Measurements from ENCODE around the gene PLXNA4. TPM values are rescaled to one million over a fixed set of nuclear protein-coding genes. Genes with fewer than 3 reads are reported as not detected.

Gene PLXNA4
- total RNA-seq, 1 experiment from 2014 or later, result 1.0 TPM

GRCh38 chr7:132155715-132156114, 420.6 kb downstream of the PLXNA4 start:
- H3K79me2 ChIP-seq (ENCODE audit: low read depth), result no peaks in the 10 kb centered on the region
- H3K9me3 ChIP-seq (ENCODE audit: insufficient read depth, low read depth), result no peaks in the 10 kb centered on the region
- ChIA-PET CTCF (no interaction called here), POLR2A (ENCODE audit: unreplicated experiment) (no interaction called here)
- H2AFZ ChIP-seq, result no peak overlapping the region
- DNase-seq, result no peak
- H3K4me1 ChIP-seq (replicated peaks; ENCODE audit: insufficient read depth), result no peaks in the 10 kb centered on the region
- H3K27ac ChIP-seq, result no peak overlapping the region
- intact Hi-C loops (cut with micrococcal nuclease; ENCODE audit: unreplicated experiment), result loop anchor here (2.0 kb wide), 1 partner anchor 297 kb away; no protein-coding TSS in a partner anchor
- H3K4me2 ChIP-seq, result no peak overlapping the region
- H3K4me3 ChIP-seq, result no peak overlapping the region
- H3K36me3 ChIP-seq (ENCODE audit: low read depth), result no peaks in the 10 kb centered on the region
- H3K27me3 ChIP-seq (ENCODE audit: insufficient read depth, low read depth), result peaks cover 56% of the 10 kb centered on the region
- no peaks in the 10 kb centered on the region for H4K20me1 ChIP-seq (ENCODE audit: insufficient read depth)
- TF ChIP-seq EZH2 (IDR thresholded peaks at IDR 0.05; ENCODE audit: low read depth) (no peak), CTCF (conservative IDR thresholded peaks at IDR 0.05) (no peak)
- no peaks in the 10 kb centered on the region for H3F3A ChIP-seq (ENCODE audit: insufficient read depth, low read depth)
- BruUV-seq (replicated peaks), result no TSS peak
- no peaks in the 10 kb centered on the region for H3K9me2 ChIP-seq (ENCODE audit: insufficient read depth)

GRCh38 chr7:132154695-132155471, 421.4 kb downstream of the PLXNA4 start:
- Histone ChIP-seq H3F3A (ENCODE audit: insufficient read depth, low read depth) (no peaks in the 10 kb centered on the region), H3K4me1 (replicated peaks; ENCODE audit: insufficient read depth) (no peaks in the 10 kb centered on the region), H3K36me3 (ENCODE audit: low read depth) (no peaks in the 10 kb centered on the region), H3K9me2 (ENCODE audit: insufficient read depth) (no peaks in the 10 kb centered on the region), H2AFZ (no peak overlapping the region), H3K4me2 (no peak overlapping the region), H3K27me3 (ENCODE audit: insufficient read depth, low read depth) (peaks cover 47% of the 10 kb centered on the region), H3K9me3 (ENCODE audit: insufficient read depth, low read depth) (no peaks in the 10 kb centered on the region), H3K4me3 (no peak overlapping the region), H3K79me2 (ENCODE audit: low read depth) (no peaks in the 10 kb centered on the region), H3K27ac (no peak overlapping the region), H4K20me1 (ENCODE audit: insufficient read depth) (no peaks in the 10 kb centered on the region)
- intact Hi-C loops (cut with micrococcal nuclease; ENCODE audit: unreplicated experiment), result loop anchor here (1.0 to 2.0 kb wide), 2 partner anchors 210 to 296 kb away; no protein-coding TSS in a partner anchor
- BruUV-seq (replicated peaks), result no TSS peak
- ChIA-PET POLR2A (ENCODE audit: unreplicated experiment) (interaction anchor here (0.6 kb wide), 1 partner anchor 530 kb away, joined by 13 read pairs; no protein-coding TSS in a partner anchor), CTCF (interaction anchor here (0.8 kb wide), 1 partner anchor 9 kb away, joined by 4 read pairs; no protein-coding TSS in a partner anchor)
- no peak for DNase-seq
- TF ChIP-seq EZH2 (IDR thresholded peaks at IDR 0.05; ENCODE audit: low read depth), result no peak
- TF ChIP-seq CTCF (conservative IDR thresholded peaks at IDR 0.05), result no peak

GRCh38 chr7:132154248-132154647, 422.0 kb downstream of the PLXNA4 start:
- intact Hi-C loops (cut with micrococcal nuclease; ENCODE audit: unreplicated experiment), result loop anchor here (1.0 to 2.0 kb wide), 2 partner anchors 209 to 295 kb away; no protein-coding TSS in a partner anchor
- POLR2A ChIA-PET (ENCODE audit: unreplicated experiment), result interaction anchor here (0.6 kb wide), 1 partner anchor 529 kb away, joined by 13 read pairs; no protein-coding TSS in a partner anchor
- DNase-seq, result peak in 1 of 2 experiments; percentile 15
- CTCF ChIA-PET, result interaction anchor here (0.8 kb wide), 1 partner anchor 9 kb away, joined by 4 read pairs; no protein-coding TSS in a partner anchor
- no TSS peak for BruUV-seq (replicated peaks)
- H4K20me1 ChIP-seq (ENCODE audit: insufficient read depth), result no peaks in the 10 kb centered on the region
- no peak for TF ChIP-seq EZH2 (IDR thresholded peaks at IDR 0.05; ENCODE audit: low read depth)
- peak; percentile 62 for TF ChIP-seq CTCF (conservative IDR thresholded peaks at IDR 0.05)
- no peaks in the 10 kb centered on the region for H3K9me2 ChIP-seq (ENCODE audit: insufficient read depth)
- H3K27ac ChIP-seq, result no peak overlapping the region
- H3K9me3 ChIP-seq (ENCODE audit: insufficient read depth, low read depth), result no peaks in the 10 kb centered on the region
- no peaks in the 10 kb centered on the region for H3K36me3 ChIP-seq (ENCODE audit: low read depth)
- H3K4me1 ChIP-seq (replicated peaks; ENCODE audit: insufficient read depth), result no peaks in the 10 kb centered on the region
- no peaks in the 10 kb centered on the region for H3F3A ChIP-seq (ENCODE audit: insufficient read depth, low read depth)
- peaks cover 41% of the 10 kb centered on the region for H3K27me3 ChIP-seq (ENCODE audit: insufficient read depth, low read depth)
- no peak overlapping the region for H3K4me3 ChIP-seq
- no peak overlapping the region for H3K4me2 ChIP-seq
- no peak overlapping the region for H2AFZ ChIP-seq
- H3K79me2 ChIP-seq (ENCODE audit: low read depth), result no peaks in the 10 kb centered on the region

Data from PC-9 (cell line).